Measurements from ENCODE around the gene EPB41L4B.

- TF ChIP-seq, protein P1, sequence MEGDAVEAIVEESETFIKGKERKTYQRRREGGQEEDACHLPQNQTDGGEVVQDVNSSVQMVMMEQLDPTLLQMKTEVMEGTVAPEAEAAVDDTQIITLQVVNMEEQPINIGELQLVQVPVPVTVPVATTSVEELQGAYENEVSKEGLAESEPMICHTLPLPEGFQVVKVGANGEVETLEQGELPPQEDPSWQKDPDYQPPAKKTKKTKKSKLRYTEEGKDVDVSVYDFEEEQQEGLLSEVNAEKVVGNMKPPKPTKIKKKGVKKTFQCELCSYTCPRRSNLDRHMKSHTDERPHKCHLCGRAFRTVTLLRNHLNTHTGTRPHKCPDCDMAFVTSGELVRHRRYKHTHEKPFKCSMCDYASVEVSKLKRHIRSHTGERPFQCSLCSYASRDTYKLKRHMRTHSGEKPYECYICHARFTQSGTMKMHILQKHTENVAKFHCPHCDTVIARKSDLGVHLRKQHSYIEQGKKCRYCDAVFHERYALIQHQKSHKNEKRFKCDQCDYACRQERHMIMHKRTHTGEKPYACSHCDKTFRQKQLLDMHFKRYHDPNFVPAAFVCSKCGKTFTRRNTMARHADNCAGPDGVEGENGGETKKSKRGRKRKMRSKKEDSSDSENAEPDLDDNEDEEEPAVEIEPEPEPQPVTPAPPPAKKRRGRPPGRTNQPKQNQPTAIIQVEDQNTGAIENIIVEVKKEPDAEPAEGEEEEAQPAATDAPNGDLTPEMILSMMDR (conservative IDR thresholded peaks at IDR 0.05; ENCODE audit: low read length), result no peak
- TF ChIP-seq EZH2phosphoT487 (IDR thresholded peaks at IDR 0.05; ENCODE audit: borderline replicate concordance), result no peak
Observed at GRCh38 chr9:109273869-109274268, 47.0 kb downstream of the EPB41L4B start.
